AG09309 (cell line): ENCODE results near the gene SFXN5.
"Not testable (repeated sequence)": the region's sequence is repeated elsewhere in the genome, so short reads cannot be mapped to it uniquely, and the experiment has no call there.

Experiments used
- DNase-seq: peaks from one replicate; pipeline ENCODE4 v3.0.0-alpha.2; 2010; ENCODE audit warnings: low read depth
- H3K4me3 ChIP-seq: 2 replicates; pipeline ENCODE4 v1.5.1; 2011; ENCODE audit warnings: mild to moderate bottlenecking, low read depth, low read length, moderate library complexity; ENCODE audit not compliant: control insufficient read depth
- TF ChIP-seq, protein P1 (sequence below): IDR thresholded peaks from 2 replicates; pipeline ENCODE4 v1.5.1; 2011; ENCODE audit warnings: mild to moderate bottlenecking, low read depth, low read length, inconsistent platforms; ENCODE audit not compliant: insufficient read depth, control insufficient read depth; ENCODE audit errors: missing control alignments

Gene SFXN5

DNA sequence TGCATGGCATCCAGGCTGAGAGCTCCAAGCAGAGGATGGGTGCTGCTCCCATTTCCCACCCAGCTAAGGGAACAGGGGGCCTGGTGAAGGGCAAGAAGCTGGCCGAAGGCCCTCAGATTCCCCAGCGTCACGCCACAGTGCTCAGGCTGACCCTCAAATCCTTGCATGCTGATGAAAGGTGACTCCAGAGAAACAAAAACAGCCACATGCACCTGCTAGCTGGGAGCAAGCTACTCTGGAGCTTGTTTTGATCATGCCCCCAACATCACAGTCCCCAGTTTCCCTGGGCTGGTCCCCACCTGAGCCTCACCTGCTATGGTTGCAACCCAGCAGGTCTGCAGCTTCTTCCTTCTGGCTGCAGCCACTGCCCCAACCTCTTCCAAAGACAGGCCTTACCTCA, 28.0 kb upstream of the SFXN5 start:
- DNase-seq: no peak
- TF ChIP-seq, protein P1, sequence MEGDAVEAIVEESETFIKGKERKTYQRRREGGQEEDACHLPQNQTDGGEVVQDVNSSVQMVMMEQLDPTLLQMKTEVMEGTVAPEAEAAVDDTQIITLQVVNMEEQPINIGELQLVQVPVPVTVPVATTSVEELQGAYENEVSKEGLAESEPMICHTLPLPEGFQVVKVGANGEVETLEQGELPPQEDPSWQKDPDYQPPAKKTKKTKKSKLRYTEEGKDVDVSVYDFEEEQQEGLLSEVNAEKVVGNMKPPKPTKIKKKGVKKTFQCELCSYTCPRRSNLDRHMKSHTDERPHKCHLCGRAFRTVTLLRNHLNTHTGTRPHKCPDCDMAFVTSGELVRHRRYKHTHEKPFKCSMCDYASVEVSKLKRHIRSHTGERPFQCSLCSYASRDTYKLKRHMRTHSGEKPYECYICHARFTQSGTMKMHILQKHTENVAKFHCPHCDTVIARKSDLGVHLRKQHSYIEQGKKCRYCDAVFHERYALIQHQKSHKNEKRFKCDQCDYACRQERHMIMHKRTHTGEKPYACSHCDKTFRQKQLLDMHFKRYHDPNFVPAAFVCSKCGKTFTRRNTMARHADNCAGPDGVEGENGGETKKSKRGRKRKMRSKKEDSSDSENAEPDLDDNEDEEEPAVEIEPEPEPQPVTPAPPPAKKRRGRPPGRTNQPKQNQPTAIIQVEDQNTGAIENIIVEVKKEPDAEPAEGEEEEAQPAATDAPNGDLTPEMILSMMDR: no peak
- no peak overlapping the region for H3K4me3 ChIP-seq

DNA sequence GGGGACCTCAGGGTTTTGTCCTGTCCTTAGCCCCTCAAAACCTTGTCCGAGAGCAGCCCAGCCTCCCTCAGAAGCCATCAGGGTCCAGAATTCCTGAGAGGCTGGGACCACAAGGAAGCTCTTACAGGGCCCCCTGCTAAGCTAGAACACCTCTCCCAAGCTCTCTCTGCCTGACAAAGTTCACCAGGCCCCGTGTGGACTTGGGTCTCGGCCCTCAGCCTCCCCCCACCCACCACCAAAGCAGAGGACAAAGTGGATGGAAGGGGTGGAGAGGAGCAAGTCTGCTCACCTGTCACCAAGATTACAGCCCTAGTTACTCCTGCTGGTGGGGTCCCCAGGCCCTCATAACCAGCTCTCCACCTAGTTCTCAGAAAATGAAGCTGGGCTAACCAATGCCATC, 24.4 kb upstream of the SFXN5 start:
- H3K4me3 ChIP-seq: no peak overlapping the region
- TF ChIP-seq, protein P1: no peak
- no peak for DNase-seq

DNA sequence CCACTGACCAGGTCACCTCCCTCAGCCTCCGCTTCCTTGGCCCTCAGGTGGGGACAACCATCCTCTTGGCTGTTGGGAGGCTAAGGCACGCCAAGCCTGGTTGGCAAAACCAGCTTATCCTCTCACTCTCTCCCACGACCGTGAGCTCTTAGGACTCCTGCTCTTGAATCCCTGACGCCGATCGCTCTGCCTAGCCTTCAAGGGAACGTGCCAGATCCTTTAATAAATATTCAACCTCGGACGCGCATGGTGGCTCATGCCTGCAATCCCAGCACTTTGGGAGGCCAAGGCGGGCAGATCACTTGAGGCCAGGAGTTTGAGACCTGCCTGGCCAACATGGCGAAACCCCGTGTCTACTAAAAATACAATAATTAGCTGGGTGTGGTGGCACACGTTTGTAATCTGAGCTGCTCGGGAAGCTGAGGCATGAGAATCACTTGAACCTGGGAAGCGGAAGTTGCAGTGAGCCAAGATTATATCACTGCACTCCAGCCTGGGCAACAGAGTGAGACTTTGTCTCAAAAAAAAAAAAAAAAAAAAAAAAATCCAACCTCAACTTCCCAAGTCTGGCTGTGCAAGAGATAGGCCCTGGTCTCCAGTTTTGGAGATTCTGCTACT, 22.2 kb upstream of the SFXN5 start:
- H3K4me3 ChIP-seq, DNase-seq: not testable (repeated sequence)

DNA sequence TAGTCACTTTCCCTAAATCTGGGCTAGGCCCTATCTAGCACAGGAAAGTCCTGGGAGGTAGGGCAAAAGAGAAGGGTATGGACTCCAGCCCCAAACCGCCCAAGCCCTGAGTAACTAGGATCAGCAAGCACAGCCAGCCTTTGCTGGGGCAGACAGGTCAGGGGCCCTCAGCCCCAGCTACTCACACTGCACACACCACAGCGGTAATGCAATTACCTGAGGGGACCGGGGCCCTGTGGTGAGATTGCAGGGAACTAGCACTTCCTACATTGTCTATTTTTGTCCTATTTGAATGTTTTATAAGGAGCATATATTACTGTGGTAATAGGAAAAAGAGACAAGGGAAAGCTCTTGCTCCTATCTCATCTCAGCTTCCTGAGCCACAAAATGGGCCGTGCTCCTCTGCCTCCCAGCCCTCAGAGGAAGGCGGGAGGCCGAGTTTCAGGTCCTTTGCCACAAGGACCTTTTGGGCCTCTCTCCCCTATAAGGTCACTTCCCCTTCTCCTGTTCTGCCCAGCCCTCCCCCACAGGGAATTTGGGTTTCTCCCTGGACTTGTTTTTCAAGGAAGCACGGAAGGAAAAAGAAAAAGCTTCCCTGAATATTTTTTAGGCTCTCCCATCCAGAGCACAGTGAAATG, 20.8 kb upstream of the SFXN5 start:
- no peak for DNase-seq
- H3K4me3 ChIP-seq: no peak overlapping the region
- TF ChIP-seq, protein P1: no peak

DNA sequence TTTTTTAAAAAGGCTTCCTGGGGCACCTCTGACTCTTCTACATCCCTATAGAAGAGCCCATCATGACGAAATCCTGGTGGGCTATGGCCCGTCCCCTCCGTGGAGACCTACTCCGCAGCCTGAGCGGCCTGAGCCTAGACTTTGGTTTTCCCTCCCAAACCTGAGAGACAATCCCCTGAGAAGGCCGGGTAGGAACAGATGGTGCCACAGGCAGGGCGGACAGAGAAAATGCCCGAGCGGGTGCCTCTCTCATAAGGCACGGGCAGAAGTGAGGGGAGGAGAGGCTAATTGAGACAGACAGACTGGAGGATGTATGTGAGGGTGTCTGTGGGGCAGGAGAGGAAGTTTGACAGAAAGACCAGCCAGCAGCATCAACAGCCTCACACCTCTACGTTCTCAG, 20.2 kb upstream of the SFXN5 start:
- TF ChIP-seq, protein P1: no peak
- no peak for DNase-seq
- no peak overlapping the region for H3K4me3 ChIP-seq

DNA sequence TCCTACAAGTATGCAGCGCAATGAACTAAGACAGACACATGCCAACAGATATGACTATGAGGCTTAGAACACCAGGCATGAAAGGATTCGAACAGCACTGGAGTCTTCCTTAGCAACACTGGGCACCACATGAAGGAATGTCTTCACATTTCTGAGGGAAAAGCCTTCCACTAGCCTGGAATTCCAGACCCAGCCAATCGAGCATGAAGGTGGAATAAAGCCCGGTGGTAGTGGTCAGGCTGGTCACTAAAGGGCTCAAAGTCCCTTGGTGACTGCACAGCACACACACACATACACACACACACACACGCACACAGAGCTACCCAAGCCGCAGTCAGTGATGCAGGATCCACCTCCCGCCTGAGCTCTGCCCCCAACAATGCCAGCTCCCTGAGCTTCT, 19.7 kb upstream of the SFXN5 start:
- no peak for DNase-seq
- TF ChIP-seq, protein P1: no peak
- no peak overlapping the region for H3K4me3 ChIP-seq

DNA sequence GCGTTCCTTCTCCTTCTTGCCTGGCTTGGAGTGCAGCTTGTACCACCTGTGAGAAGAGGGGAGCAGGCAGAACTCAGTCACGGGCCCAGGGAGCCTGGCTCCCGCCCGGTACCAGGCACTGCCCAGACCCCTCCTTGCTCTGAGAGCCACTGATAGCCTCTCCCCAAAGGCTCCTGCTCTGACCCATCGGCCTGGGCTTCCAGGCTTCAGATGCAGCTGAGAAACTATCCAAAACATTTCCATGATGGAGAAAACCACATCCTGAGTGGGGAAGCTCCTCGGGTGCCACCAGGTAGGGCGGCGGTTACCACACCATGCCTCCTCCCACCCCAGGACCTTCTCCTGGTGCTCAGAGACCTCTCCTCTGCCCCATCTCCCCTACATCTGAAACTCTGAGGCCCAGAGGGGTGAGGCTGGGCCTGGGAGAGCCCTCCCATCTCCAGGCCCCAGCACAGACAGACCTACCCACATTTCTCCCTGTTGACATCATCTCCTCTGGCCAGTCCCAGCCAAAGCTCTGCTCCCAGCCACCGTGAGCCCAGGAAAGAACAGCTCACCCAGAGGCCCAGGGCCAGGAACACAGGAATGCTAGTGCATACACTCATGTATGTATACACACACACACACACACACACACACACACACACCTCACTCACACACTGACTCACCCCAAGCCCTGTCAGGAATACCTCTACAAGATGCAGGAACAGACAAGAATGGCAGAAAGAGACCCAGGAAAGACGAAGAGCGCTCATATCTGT, 17.9 kb upstream of the SFXN5 start:
- TF ChIP-seq, protein P1: no peak
- peak; percentile 97 for DNase-seq
- peak overlapping the region; percentile 16 for H3K4me3 ChIP-seq
